CD14-positive monocyte (primary cell): ENCODE measurements around the gene NDUFAF8. TPM values are rescaled to one million over a fixed set of nuclear protein-coding genes. Genes with fewer than 3 reads are reported as not detected.

Source experiments
- DNase-seq, 3 donors: peaks; one replicate each; pipeline ENCODE4 v3.0.0-alpha.2; 2011 to 2022
- H2AFZ ChIP-seq: 2 replicates; pipeline ENCODE4 v1.6.0; 2012; ENCODE audit warnings: mild to moderate bottlenecking, low read depth, low read length, inconsistent platforms; ENCODE audit not compliant: insufficient read depth, poor library complexity, severe bottlenecking
- H3K27ac ChIP-seq, 2 donors: 1 replicate in 1 of 2; 2 replicates in 1 of 2; pipeline ENCODE4 v1.5.1; 2012 to 2013; ENCODE audit warnings: low read length in 2 of 2, control low read depth in 1 of 2, inconsistent platforms in 1 of 2, low read depth in 1 of 2, mild to moderate bottlenecking in 1 of 2
- H3K27me3 ChIP-seq, 2 donors: one replicate each; pipeline versions ENCODE4 v1.6.0 to v1.6.1; 2011 to 2013; ENCODE audit warnings: low read length in 2 of 2; ENCODE audit not compliant: control insufficient read depth in 2 of 2, insufficient read depth in 2 of 2
- H3K36me3 ChIP-seq, 2 donors: replicated peaks in 1 of 2; 1 replicate in 1 of 2; 2 replicates in 1 of 2; pipeline versions ENCODE4 v1.5.1 to v1.6.1; 2012 to 2013; ENCODE audit warnings: low read length in 2 of 2, control low read depth in 1 of 2, inconsistent platforms in 1 of 2, mild to moderate bottlenecking in 1 of 2; ENCODE audit not compliant: insufficient read depth in 2 of 2, control insufficient read depth in 1 of 2
- H3K4me1 ChIP-seq, 2 donors: 1 replicate in 1 of 2; 2 replicates in 1 of 2; pipeline versions ENCODE4 v1.5.1 to v1.6.1; 2012 to 2013; ENCODE audit warnings: low read length in 2 of 2, control low read depth in 1 of 2, inconsistent platforms in 1 of 2, mild to moderate bottlenecking in 1 of 2, moderate library complexity in 1 of 2; ENCODE audit not compliant: insufficient read depth in 2 of 2, control insufficient read depth in 1 of 2
- H3K4me2 ChIP-seq: replicated peaks from 2 replicates; pipeline ENCODE3; 2012; ENCODE audit warnings: low read length, moderate library complexity, mild to moderate bottlenecking; ENCODE audit not compliant: poor library complexity, severe bottlenecking; ENCODE audit errors: extremely low read depth
- H3K4me3 ChIP-seq, 3 experiments: fragments of 200-600 bp in 1 of 3; sonication (generic) in 1 of 3; replicated peaks in 1 of 3; 1 replicate in 2 of 3; 2 replicates in 1 of 3; pipeline ENCODE4 v1.5.1; 2011 to 2013; ENCODE audit warnings: low read length in 3 of 3, mild to moderate bottlenecking in 3 of 3, control low read depth in 2 of 3, low read depth in 2 of 3, inconsistent platforms in 1 of 3, moderate library complexity in 1 of 3
- H3K79me2 ChIP-seq: 2 replicates; pipeline ENCODE4 v1.6.0; 2012; ENCODE audit warnings: mild to moderate bottlenecking, control low read depth, inconsistent platforms, low read length, moderate library complexity; ENCODE audit not compliant: insufficient read depth
- H3K9ac ChIP-seq: 2 replicates; pipeline ENCODE4 v1.6.0; 2017; ENCODE audit warnings: low read length, mild to moderate bottlenecking; ENCODE audit not compliant: insufficient read depth, poor library complexity, severe bottlenecking
- H3K9me3 ChIP-seq, 2 donors: replicated peaks in 1 of 2; 1 replicate in 1 of 2; 2 replicates in 1 of 2; pipeline versions ENCODE4 v1.5.1 to v1.6.1; 2012 to 2013; ENCODE audit warnings: low read length in 2 of 2, control low read depth in 1 of 2; ENCODE audit not compliant: control insufficient read depth in 1 of 2, insufficient read depth in 1 of 2
- H4K20me1 ChIP-seq: 2 replicates; pipeline ENCODE4 v1.6.0; 2012; ENCODE audit warnings: mild to moderate bottlenecking, low read length, control low read depth, moderate library complexity; ENCODE audit not compliant: insufficient read depth
- H3K27ac Mint-ChIP-seq, 7 donors: one replicate each; pipeline ENCODE4 v1.8.0; 2020; ENCODE audit warnings: mild to moderate bottlenecking in 7 of 7, mixed read lengths in 7 of 7, moderate library complexity in 6 of 7, inconsistent platforms in 2 of 7
- H3K27me3 Mint-ChIP-seq, 3 donors: one replicate each; pipeline ENCODE4 v1.8.0; 2021 to 2022; ENCODE audit warnings: low read depth in 3 of 3, mild to moderate bottlenecking in 3 of 3, mixed read lengths in 3 of 3, moderate library complexity in 3 of 3, inconsistent platforms in 1 of 3
- H3K36me3 Mint-ChIP-seq, 2 donors: one replicate each; pipeline ENCODE4 v1.8.0; 2020; ENCODE audit warnings: mixed read lengths in 2 of 2, inconsistent platforms in 1 of 2, mild to moderate bottlenecking in 1 of 2
- H3K4me1 Mint-ChIP-seq: one replicate; pipeline ENCODE4 v1.8.0; 2020; ENCODE audit warnings: mild to moderate bottlenecking, mixed read lengths
- H3K4me3 Mint-ChIP-seq, 2 donors: one replicate each; pipeline ENCODE4 v1.8.0; 2020; ENCODE audit warnings: mild to moderate bottlenecking in 2 of 2, mixed read lengths in 2 of 2, moderate library complexity in 1 of 2
- H3K9me3 Mint-ChIP-seq, 7 donors: one replicate each; pipeline ENCODE4 v1.8.0; 2020 to 2022; ENCODE audit warnings: mixed read lengths in 7 of 7, mild to moderate bottlenecking in 6 of 7, moderate library complexity in 6 of 7, inconsistent platforms in 2 of 7
- WGBS: methylation state at CpG from one replicate; pipeline ENCODE4 v1.1.5; 2013; ENCODE audit warnings: missing lambda C conversion rate; ENCODE audit not compliant: insufficient coverage; 5-methylcytosine and 5-hydroxymethylcytosine counted together
- intact Hi-C, 2 donors: fragments of 100-400 bp; cut with micrococcal nuclease; formaldehyde crosslinking; loops; one replicate each; pipeline versions ENCODE4 v1.15.0 to v1.15.1; 2023
- polyA plus RNA-seq, 3 donors: library from polyadenylated mRNA; depleted of rRNA in 1 of 3; unstranded in 2 of 3; stranded (reverse) in 1 of 3; fragments of 300-500 nt in 2 of 3; fragments of >200 nt in 1 of 3; fragmentation: Illumina TruSeq in 2 of 3; gene quantifications; 1 replicate in 2 of 3; 2 replicates in 1 of 3; pipeline ENCODE4 v1.2.3, GENCODE V29; 2012 to 2021
- TF ChIP-seq, protein P1 (sequence below): fragments of 200-600 bp; IDR thresholded peaks from one replicate; pipeline ENCODE4 v1.8.0; 2022; ENCODE audit warnings: antibody characterized with exemption, mild to moderate bottlenecking

The NDUFAF8 gene
- polyA plus RNA-seq, 3 donors: 27.0 to 61.3 (median 41.0) TPM

DNA sequence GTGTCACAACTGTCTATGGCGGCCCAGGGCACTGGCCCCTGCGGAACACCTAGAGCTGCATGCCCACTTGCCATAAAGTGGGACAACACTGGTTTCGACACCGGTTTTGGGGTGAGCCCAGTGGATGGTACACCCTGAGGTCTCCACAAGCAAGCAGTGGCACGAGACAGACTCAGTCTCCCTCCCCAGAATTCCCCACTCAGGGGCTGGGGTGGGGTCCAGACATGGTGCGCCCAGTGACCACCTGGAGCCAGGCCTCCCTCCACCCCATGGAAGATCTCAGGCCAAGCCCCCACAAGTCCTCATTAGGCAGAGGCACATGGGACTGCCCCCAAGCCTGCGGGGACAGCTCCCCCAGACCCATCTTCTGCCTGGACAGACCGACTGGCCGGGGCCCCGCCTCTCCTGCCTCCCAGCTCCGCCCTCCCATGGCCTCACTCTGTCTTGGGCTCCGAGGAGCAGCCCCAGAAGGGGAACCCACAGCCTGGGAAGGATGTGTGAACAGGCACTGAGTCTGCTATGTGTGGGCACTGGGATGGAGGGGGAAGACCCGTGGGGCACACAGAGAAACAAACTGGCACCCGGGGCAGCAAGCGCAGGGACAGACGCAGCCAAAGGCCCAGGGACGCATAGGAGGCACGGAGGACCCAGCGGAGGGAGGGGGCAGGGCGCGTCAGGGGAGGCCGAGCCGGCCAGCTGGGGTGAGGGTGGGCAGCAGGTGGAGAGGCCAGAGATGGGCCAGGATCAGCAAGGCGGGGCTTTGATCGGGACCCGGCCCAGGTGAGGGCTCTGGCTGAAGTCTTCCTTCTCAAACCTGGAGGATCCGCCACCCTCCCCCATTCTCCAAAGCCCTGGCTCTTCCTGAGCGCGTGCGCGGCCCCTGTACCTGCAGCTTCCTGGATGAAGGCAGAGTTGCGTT lies 3.0 kb upstream of the NDUFAF8 start:
- WGBS: 97% methylated on average over 19 of the region's 32 CpGs
- H3K4me2 ChIP-seq: no peak overlapping the region
- Mint-ChIP-seq H3K27me3 (no peaks in the 10 kb centered on the region), H3K36me3 (peaks cover 23 to 58% of the 10 kb centered on the region in 2 donors), H3K9me3 (peaks cover 0 to 2% (median 0%) of the 10 kb centered on the region in 7 donors), H3K27ac (peak overlapping the region in 1 of 7 donors; percentile 62), H3K4me1 (peaks cover 36% of the 10 kb centered on the region), H3K4me3 (no peak overlapping the region)
- peaks cover 42 to 56% of the 10 kb centered on the region in 2 donors for H3K36me3 ChIP-seq
- no peak for DNase-seq
- H3K27me3 ChIP-seq: no peaks in the 10 kb centered on the region
- no peak overlapping the region for H3K4me3 ChIP-seq
- no peak overlapping the region for H3K9ac ChIP-seq
- no peak overlapping the region for H2AFZ ChIP-seq
- H3K4me1 ChIP-seq: peaks cover 21 to 36% of the 10 kb centered on the region in 2 donors
- TF ChIP-seq, protein P1, sequence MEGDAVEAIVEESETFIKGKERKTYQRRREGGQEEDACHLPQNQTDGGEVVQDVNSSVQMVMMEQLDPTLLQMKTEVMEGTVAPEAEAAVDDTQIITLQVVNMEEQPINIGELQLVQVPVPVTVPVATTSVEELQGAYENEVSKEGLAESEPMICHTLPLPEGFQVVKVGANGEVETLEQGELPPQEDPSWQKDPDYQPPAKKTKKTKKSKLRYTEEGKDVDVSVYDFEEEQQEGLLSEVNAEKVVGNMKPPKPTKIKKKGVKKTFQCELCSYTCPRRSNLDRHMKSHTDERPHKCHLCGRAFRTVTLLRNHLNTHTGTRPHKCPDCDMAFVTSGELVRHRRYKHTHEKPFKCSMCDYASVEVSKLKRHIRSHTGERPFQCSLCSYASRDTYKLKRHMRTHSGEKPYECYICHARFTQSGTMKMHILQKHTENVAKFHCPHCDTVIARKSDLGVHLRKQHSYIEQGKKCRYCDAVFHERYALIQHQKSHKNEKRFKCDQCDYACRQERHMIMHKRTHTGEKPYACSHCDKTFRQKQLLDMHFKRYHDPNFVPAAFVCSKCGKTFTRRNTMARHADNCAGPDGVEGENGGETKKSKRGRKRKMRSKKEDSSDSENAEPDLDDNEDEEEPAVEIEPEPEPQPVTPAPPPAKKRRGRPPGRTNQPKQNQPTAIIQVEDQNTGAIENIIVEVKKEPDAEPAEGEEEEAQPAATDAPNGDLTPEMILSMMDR: no peak
- no peaks in the 10 kb centered on the region for H3K9me3 ChIP-seq
- H4K20me1 ChIP-seq: peaks cover 66% of the 10 kb centered on the region
- no peak overlapping the region for H3K27ac ChIP-seq
- intact Hi-C loops: no loop called here
- H3K79me2 ChIP-seq: peaks cover 67% of the 10 kb centered on the region

DNA sequence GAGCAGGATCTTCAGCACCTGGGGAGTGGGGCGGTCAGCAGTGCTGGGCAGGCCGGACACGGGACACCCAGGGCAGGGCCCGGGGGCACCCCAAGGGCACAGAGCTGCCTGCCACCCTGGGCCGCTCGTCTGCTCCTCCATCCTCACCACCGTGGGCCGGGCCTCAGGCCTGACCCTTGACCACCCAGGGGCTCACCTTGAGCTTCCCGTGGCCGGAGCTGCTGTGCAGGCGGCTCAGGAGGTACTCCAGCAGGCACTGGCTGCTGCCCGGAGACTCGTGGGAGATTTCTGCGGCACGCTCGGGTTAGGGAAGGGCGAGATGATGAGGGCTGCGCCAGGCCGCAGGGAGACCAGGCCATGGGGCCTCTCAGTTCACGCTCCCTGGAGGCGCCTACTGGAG lies 2.3 kb upstream of the NDUFAF8 start:
- Histone ChIP-seq H3K79me2 (peaks cover 67% of the 10 kb centered on the region), H3K27me3 (no peaks in the 10 kb centered on the region), H2AFZ (no peak overlapping the region), H3K36me3 (peaks cover 35 to 49% of the 10 kb centered on the region in 2 donors), H4K20me1 (peaks cover 67% of the 10 kb centered on the region), H3K4me1 (peaks cover 21 to 36% of the 10 kb centered on the region in 2 donors), H3K9ac (no peak overlapping the region), H3K4me2 (no peak overlapping the region), H3K4me3 (no peak overlapping the region), H3K9me3 (no peaks in the 10 kb centered on the region), H3K27ac (no peak overlapping the region)
- 94% methylated on average over 19 of the region's 21 CpGs for WGBS
- Mint-ChIP-seq H3K4me3 (no peak overlapping the region), H3K4me1 (peaks cover 39% of the 10 kb centered on the region), H3K27ac (no peak overlapping the region), H3K9me3 (peaks cover 0 to 2% (median 0%) of the 10 kb centered on the region in 7 donors), H3K36me3 (peaks cover 21 to 51% of the 10 kb centered on the region in 2 donors), H3K27me3 (no peaks in the 10 kb centered on the region)
- TF ChIP-seq, protein P1: no peak
- DNase-seq: no peak
- intact Hi-C loops: no loop called here
